Smooth muscle cell (in vitro differentiated cells): ENCODE data around the gene NGDN. TPM values are rescaled to one million over a fixed set of nuclear protein-coding genes. Genes with fewer than 3 reads are reported as not detected.

Experiments
- DNase-seq: peaks from one replicate; lab custom pipeline; 2025; ENCODE audit not compliant: unreplicated experiment; lab: John Stamatoyannopoulos, UW
- H2AFZ ChIP-seq: fragments of 200-600 bp; sonication (generic); 2 replicates; pipeline ENCODE4 v1.6.0; 2016; ENCODE audit warnings: antibody characterized with exemption, low read depth, mild to moderate bottlenecking
- H3F3A ChIP-seq: fragments of 200-600 bp; sonication (generic); 2 replicates; pipeline ENCODE4 v1.6.0; 2017; ENCODE audit warnings: antibody characterized with exemption, low read depth
- H3K27ac ChIP-seq: fragments of 200-600 bp; sonication (generic); 2 replicates; pipeline ENCODE4 v1.5.1; 2016; ENCODE audit warnings: low read depth, mild to moderate bottlenecking
- H3K27me3 ChIP-seq: fragments of 200-600 bp; sonication (generic); 2 replicates; pipeline ENCODE4 v1.6.1; 2016; ENCODE audit warnings: low read depth, mild to moderate bottlenecking
- H3K36me3 ChIP-seq: fragments of 200-600 bp; sonication (generic); 2 replicates; pipeline ENCODE4 v1.5.1; 2016; ENCODE audit warnings: low read depth
- H3K4me1 ChIP-seq: fragments of 200-600 bp; sonication (generic); 2 replicates; pipeline ENCODE4 v1.5.1; 2016; ENCODE audit warnings: low read depth
- H3K4me2 ChIP-seq: fragments of 200-600 bp; sonication (generic); 2 replicates; pipeline ENCODE4 v1.6.0; 2016; ENCODE audit warnings: mild to moderate bottlenecking
- H3K4me3 ChIP-seq: fragments of 200-600 bp; sonication (generic); 2 replicates; pipeline ENCODE4 v1.5.1; 2016; ENCODE audit warnings: mild to moderate bottlenecking
- H3K79me2 ChIP-seq: fragments of 200-600 bp; sonication (generic); 2 replicates; pipeline ENCODE4 v1.6.0; 2016; ENCODE audit warnings: low read depth, mild to moderate bottlenecking
- H3K9ac ChIP-seq: fragments of 200-600 bp; sonication (generic); 2 replicates; pipeline ENCODE4 v1.6.0; 2016; ENCODE audit warnings: low read depth
- H3K9me3 ChIP-seq: fragments of 200-600 bp; sonication (generic); replicated peaks from 2 replicates; pipeline ENCODE4 v1.5.1; 2016; ENCODE audit warnings: low read depth
- H4K20me1 ChIP-seq: fragments of 200-600 bp; sonication (generic); 2 replicates; pipeline ENCODE4 v1.6.0; 2016; ENCODE audit warnings: low read depth
- WGBS: methylation state at CpG from one replicate; pipeline ENCODE4 v1.1.7; 2016; ENCODE audit warnings: low lambda C conversion rate; 5-methylcytosine and 5-hydroxymethylcytosine counted together
- polyA plus RNA-seq: library from polyadenylated mRNA; unstranded; fragments of >200 nt; fragmentation: Nextera tagmentation; extraction: Ambion mirVana; gene quantifications from 2 replicates; pipeline ENCODE4 v1.2.1, GENCODE V29; 2016
- total RNA-seq: library from RNA; depleted of rRNA; stranded (reverse); fragments of >200 nt; gene quantifications from 2 replicates; pipeline ENCODE4 v1.2.3, GENCODE V29; 2014
- TF ChIP-seq, protein P1 (sequence below): fragments of 200-600 bp; sonication (generic); IDR thresholded peaks from 2 replicates; pipeline ENCODE4 v1.5.1; 2017; ENCODE audit warnings: borderline replicate concordance, mild to moderate bottlenecking, antibody characterized with exemption; ENCODE audit not compliant: insufficient read depth, poor library complexity, severe bottlenecking

NGDN gene
- total and polyA plus RNA-seq, 2 experiments from 2014 or later: 52.0 to 58.0 TPM

DNA sequence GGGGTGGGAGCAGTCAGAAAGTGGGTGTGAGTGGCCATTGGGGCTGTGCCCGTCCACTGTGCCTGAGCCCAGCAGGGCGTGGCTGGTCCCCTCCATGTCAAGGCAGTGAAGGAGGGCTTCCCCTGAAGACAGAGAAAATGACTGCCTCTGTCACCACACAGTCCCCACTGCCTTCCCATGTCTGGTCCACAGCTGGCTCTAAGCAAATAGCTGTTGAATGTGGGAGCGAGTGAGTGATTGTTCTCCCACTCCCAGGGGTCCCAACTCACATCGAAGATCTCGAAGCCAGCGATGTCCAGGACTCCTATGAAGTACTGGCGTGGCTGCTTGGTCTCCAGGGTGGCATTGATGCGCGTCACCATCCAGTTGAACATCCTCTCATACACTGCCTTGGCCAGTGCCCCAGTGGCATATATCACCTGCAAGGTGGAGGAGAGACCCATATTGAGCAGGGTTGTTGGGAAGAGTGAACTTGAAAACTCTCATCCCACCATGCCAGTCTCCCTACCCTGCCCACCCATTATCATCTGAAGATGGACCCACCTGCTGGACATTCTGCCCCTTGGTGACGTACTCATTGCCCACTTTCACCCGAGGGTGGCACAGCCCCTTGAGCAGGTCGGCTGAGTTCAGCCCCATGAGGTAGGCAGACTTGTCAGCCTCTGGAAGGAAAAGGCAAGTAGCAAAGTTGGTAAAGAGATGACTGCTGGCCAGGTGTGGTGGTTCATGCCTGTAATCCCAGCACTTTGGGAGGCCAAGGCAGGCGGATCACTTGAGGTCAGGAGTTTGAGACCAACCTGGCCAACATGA lies 40.6 kb upstream of the NGDN start:
- H3K4me1 ChIP-seq: peaks cover 7% of the 10 kb centered on the region
- H3F3A ChIP-seq: no peaks in the 10 kb centered on the region
- H3K36me3 ChIP-seq: no peaks in the 10 kb centered on the region
- H2AFZ ChIP-seq: no peak overlapping the region
- WGBS: 91% methylated on average over 13 of the region's 13 CpGs
- no peak overlapping the region for H3K4me3 ChIP-seq
- no peak for DNase-seq
- no peak overlapping the region for H3K9ac ChIP-seq
- no peak overlapping the region for H3K27ac ChIP-seq
- H3K27me3 ChIP-seq: no peaks in the 10 kb centered on the region
- no peaks in the 10 kb centered on the region for H3K9me3 ChIP-seq
- H3K79me2 ChIP-seq: no peaks in the 10 kb centered on the region
- TF ChIP-seq, protein P1, sequence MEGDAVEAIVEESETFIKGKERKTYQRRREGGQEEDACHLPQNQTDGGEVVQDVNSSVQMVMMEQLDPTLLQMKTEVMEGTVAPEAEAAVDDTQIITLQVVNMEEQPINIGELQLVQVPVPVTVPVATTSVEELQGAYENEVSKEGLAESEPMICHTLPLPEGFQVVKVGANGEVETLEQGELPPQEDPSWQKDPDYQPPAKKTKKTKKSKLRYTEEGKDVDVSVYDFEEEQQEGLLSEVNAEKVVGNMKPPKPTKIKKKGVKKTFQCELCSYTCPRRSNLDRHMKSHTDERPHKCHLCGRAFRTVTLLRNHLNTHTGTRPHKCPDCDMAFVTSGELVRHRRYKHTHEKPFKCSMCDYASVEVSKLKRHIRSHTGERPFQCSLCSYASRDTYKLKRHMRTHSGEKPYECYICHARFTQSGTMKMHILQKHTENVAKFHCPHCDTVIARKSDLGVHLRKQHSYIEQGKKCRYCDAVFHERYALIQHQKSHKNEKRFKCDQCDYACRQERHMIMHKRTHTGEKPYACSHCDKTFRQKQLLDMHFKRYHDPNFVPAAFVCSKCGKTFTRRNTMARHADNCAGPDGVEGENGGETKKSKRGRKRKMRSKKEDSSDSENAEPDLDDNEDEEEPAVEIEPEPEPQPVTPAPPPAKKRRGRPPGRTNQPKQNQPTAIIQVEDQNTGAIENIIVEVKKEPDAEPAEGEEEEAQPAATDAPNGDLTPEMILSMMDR: no peak
- H4K20me1 ChIP-seq: no peaks in the 10 kb centered on the region
- H3K4me2 ChIP-seq: no peak overlapping the region

DNA sequence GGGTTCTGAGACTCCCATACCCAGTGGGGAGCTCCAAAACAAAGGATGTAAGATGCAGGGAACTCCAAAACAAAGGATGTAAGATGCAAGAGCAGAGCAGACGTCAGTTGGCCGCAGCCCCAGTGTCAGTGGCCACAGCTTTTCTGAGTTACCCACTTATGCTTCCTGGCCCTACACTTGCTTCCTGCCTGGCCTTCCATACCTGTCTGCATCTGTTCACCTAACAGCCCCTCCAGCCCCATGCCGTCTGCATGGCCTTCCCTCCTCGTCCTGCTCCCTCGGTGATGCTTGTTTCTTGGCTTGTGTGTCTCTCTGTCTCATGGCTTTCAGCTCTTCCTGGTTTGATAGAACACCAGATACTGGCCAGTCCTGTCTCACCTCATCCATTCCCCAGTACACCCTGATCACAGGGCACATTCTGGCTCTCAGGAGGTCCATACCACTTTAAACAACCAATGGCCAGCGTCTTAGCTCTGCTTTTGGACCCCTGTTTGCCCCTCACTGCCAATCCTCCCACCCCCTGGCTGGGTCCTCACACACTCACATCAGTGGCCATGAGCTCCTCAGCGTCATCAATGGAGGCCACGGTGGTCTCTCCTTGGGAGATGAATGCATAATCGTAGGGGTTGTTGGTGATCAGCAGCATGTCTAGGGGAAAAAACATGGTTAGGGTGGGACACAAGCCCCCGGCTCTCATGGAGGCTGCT lies 39.3 kb upstream of the NGDN start:
- no peaks in the 10 kb centered on the region for H3K27me3 ChIP-seq
- TF ChIP-seq, protein P1: no peak
- no peaks in the 10 kb centered on the region for H3F3A ChIP-seq
- no peak overlapping the region for H2AFZ ChIP-seq
- no peak overlapping the region for H3K4me3 ChIP-seq
- 89% methylated on average over 10 of the region's 10 CpGs for WGBS
- H4K20me1 ChIP-seq: no peaks in the 10 kb centered on the region
- H3K27ac ChIP-seq: no peak overlapping the region
- no peaks in the 10 kb centered on the region for H3K36me3 ChIP-seq
- no peak for DNase-seq
- H3K4me1 ChIP-seq: peaks cover 7% of the 10 kb centered on the region
- H3K9me3 ChIP-seq: no peaks in the 10 kb centered on the region
- H3K9ac ChIP-seq: peak overlapping the region; percentile 47
- no peaks in the 10 kb centered on the region for H3K79me2 ChIP-seq
- no peak overlapping the region for H3K4me2 ChIP-seq

DNA sequence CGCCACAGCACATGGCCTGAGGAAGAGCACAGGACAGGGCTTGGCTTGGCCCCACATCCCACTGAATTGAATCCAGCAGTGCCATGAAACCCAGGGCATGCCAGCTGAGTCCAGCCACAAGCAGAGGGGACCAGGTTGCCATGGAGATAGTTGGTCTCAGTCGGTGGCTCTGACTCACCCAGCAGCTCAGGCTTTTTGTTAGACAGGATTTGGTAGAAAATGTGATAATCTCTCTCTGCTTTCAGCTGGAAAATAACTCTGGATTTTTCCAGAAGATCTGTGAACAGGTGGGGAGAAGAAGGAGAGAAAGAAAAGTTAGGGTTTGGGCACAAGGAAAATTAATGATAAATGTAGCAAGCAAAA lies 38.8 kb upstream of the NGDN start:
- Histone ChIP-seq H3K36me3 (no peaks in the 10 kb centered on the region), H3K4me1 (peaks cover 11% of the 10 kb centered on the region), H4K20me1 (no peaks in the 10 kb centered on the region), H3K9me3 (no peaks in the 10 kb centered on the region), H3F3A (no peaks in the 10 kb centered on the region), H3K9ac (no peak overlapping the region), H3K79me2 (no peaks in the 10 kb centered on the region), H3K27me3 (no peaks in the 10 kb centered on the region), H3K4me3 (no peak overlapping the region), H2AFZ (no peak overlapping the region), H3K27ac (no peak overlapping the region), H3K4me2 (no peak overlapping the region)
- WGBS: 43% methylated on average over 2 of the region's 2 CpGs
- TF ChIP-seq, protein P1: no peak
- no peak for DNase-seq

DNA sequence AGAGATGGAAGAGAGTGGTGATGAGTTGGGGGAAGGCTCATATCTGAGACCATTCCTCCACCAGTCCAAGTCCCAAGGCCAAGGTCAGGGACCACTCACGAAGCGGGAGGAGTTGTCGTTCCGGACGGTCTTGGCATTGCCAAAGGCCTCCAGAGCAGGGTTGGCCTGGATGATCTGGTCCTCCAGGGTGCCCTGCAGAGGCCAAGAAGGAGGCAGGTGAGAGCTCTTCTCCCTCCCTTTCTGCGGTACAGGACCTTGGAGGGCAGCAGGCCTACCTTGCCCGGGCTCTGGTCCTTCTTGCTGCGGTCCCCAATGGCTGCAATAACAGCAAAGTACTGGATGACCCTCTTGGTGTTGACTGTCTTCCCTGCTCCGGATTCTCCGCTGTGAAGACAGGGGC lies 38.0 kb upstream of the NGDN start:
- TF ChIP-seq, protein P1: no peak
- Histone ChIP-seq H2AFZ (no peak overlapping the region), H3K9me3 (no peaks in the 10 kb centered on the region), H3K9ac (no peak overlapping the region), H3K27ac (no peak overlapping the region), H3K4me2 (no peak overlapping the region), H3K4me1 (peaks cover 19% of the 10 kb centered on the region), H3F3A (no peaks in the 10 kb centered on the region), H4K20me1 (no peaks in the 10 kb centered on the region), H3K79me2 (no peaks in the 10 kb centered on the region), H3K27me3 (no peaks in the 10 kb centered on the region), H3K4me3 (no peak overlapping the region), H3K36me3 (no peaks in the 10 kb centered on the region)
- no peak for DNase-seq
- WGBS: 87% methylated on average over 10 of the region's 10 CpGs
